Lower lobe of right lung (tissue), 2 donors: Measurements from ENCODE around the gene HSD11B1L. TPM values are rescaled to one million over a fixed set of nuclear protein-coding genes. Genes with fewer than 3 reads are reported as not detected.

Experiments
- ATAC-seq, 2 donors: fragments of 200-7000 bp; cut with Tn5 transposase; one replicate each; pipeline ENCODE4 v1.9.1; 2020 to 2022; ENCODE audit warnings: mild to moderate bottlenecking in 2 of 2, moderate library complexity in 2 of 2
- DNase-seq: peaks from one replicate; pipeline ENCODE4 v3.0.0-alpha.2; 2020
- H3K27ac ChIP-seq: fragments of 200-600 bp; one replicate; pipeline ENCODE4 v1.8.0; 2022
- H3K27me3 ChIP-seq: fragments of 200-600 bp; one replicate; pipeline ENCODE4 v1.8.0; 2022; ENCODE audit warnings: low read depth
- H3K36me3 ChIP-seq: fragments of 200-600 bp; one replicate; pipeline ENCODE4 v1.8.0; 2022; ENCODE audit warnings: mild to moderate bottlenecking
- H3K4me1 ChIP-seq: fragments of 200-600 bp; one replicate; pipeline ENCODE4 v1.8.0; 2022
- H3K4me3 ChIP-seq: fragments of 200-600 bp; one replicate; pipeline ENCODE4 v1.8.0; 2022; ENCODE audit warnings: mild to moderate bottlenecking
- H3K9me3 ChIP-seq: fragments of 200-600 bp; one replicate; pipeline ENCODE4 v1.8.0; 2022
- intact Hi-C: fragments of 100-400 bp; cut with DNase I; formaldehyde crosslinking; loops from one replicate; pipeline ENCODE4 v1.11.0; 2022
- total RNA-seq: library from RNA; stranded (reverse); fragmentation: NEBNext Ultra II Directional; extraction: Animal tissue kit (Norgen Biotek cat#: 25700); gene quantifications from one replicate; pipeline ENCODE4 v1.2.1, GENCODE V29; 2021
- TF ChIP-seq, protein P1 (sequence below): fragments of 200-600 bp; IDR thresholded peaks from one replicate; pipeline ENCODE4 v1.8.0; 2022; ENCODE audit warnings: antibody characterized with exemption, mild to moderate bottlenecking
- donor health status: DM: no; HTN: yes; CAD: no; lungs with severe emphysema.

The HSD11B1L gene
- total RNA-seq, 1 donor from 2014 or later = 8.6 TPM

DNA sequence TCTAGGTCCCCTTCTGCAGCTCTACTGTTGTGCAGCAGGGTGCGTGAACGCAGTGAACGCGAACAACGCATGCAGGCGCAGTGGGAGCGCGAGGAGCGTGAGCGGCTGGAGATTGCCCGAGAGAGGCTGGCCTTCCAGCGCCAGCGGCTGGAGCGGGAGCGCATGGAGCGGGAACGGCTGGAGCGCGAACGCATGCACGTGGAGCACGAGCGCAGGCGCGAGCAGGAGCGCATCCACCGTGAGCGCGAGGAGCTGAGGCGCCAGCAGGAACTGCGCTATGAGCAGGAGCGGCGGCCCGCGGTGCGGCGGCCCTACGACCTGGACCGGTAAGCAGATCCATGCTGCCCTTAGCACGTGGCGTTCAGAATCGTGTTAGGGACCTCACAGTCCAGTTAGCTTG is 19.3 kb upstream of the HSD11B1L start:
- Histone ChIP-seq H3K9me3 (no peaks in the 10 kb centered on the region), H3K36me3 (peaks cover 100% of the 10 kb centered on the region), H3K4me1 (no peaks in the 10 kb centered on the region), H3K27ac (no peak overlapping the region), H3K27me3 (no peaks in the 10 kb centered on the region), H3K4me3 (no peak overlapping the region)
- peak in 1 of 2 donors; percentile 11 for ATAC-seq
- TF ChIP-seq, protein P1, sequence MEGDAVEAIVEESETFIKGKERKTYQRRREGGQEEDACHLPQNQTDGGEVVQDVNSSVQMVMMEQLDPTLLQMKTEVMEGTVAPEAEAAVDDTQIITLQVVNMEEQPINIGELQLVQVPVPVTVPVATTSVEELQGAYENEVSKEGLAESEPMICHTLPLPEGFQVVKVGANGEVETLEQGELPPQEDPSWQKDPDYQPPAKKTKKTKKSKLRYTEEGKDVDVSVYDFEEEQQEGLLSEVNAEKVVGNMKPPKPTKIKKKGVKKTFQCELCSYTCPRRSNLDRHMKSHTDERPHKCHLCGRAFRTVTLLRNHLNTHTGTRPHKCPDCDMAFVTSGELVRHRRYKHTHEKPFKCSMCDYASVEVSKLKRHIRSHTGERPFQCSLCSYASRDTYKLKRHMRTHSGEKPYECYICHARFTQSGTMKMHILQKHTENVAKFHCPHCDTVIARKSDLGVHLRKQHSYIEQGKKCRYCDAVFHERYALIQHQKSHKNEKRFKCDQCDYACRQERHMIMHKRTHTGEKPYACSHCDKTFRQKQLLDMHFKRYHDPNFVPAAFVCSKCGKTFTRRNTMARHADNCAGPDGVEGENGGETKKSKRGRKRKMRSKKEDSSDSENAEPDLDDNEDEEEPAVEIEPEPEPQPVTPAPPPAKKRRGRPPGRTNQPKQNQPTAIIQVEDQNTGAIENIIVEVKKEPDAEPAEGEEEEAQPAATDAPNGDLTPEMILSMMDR = no peak
- peak; percentile 26 for DNase-seq
- intact Hi-C loops = no loop called here

DNA sequence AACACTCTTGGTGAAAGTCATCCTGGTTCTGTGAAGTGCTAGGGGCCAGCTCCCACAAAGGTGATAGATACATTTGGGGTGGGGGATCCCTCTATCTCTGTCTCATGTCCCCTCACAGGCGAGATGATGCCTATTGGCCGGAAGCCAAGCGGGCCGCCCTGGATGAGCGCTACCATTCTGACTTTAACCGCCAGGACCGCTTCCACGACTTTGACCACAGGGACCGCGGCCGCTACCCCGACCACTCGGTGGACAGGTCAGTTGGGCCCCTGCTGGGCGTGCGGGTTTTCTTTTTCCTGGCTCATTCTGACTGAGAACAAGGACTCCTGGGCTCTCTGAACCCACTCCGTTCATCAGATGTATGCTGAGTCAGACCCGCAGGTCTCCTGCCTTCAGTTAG is 16.9 kb upstream of the HSD11B1L start:
- ATAC-seq (no peak), DNase-seq (peak; percentile 35)
- Histone ChIP-seq H3K27me3 (no peaks in the 10 kb centered on the region), H3K36me3 (peaks cover 100% of the 10 kb centered on the region), H3K4me1 (no peaks in the 10 kb centered on the region), H3K4me3 (no peak overlapping the region), H3K27ac (no peak overlapping the region), H3K9me3 (no peaks in the 10 kb centered on the region)
- TF ChIP-seq, protein P1 = no peak
- intact Hi-C loops = no loop called here

DNA sequence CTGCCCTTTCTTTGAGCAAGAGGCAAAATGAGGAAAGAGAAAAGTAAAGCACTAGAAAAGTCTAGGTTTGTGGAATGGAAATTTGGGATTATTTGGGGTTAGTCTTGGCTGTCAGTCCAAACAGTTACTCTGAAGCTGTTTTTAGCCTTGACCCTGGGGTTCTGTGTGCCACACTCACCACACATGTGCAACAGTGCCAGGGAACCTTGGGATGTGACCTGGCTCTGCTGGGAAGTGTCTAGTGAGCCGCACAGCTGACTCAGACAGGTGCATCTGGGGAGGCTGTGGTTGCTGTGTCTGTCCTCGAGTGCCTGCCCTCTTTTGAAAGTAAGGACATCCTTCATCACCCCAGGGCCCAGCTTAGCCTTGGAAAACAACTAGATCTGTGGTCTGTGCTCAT is 16.3 kb upstream of the HSD11B1L start:
- no peaks in the 10 kb centered on the region for H3K4me1 ChIP-seq
- no peaks in the 10 kb centered on the region for H3K9me3 ChIP-seq
- H3K4me3 ChIP-seq = no peak overlapping the region
- DNase-seq (peak; percentile 2), ATAC-seq (no peak)
- peaks cover 100% of the 10 kb centered on the region for H3K36me3 ChIP-seq
- intact Hi-C loops = no loop called here
- no peaks in the 10 kb centered on the region for H3K27me3 ChIP-seq
- TF ChIP-seq, protein P1 = no peak
- H3K27ac ChIP-seq = no peak overlapping the region

DNA sequence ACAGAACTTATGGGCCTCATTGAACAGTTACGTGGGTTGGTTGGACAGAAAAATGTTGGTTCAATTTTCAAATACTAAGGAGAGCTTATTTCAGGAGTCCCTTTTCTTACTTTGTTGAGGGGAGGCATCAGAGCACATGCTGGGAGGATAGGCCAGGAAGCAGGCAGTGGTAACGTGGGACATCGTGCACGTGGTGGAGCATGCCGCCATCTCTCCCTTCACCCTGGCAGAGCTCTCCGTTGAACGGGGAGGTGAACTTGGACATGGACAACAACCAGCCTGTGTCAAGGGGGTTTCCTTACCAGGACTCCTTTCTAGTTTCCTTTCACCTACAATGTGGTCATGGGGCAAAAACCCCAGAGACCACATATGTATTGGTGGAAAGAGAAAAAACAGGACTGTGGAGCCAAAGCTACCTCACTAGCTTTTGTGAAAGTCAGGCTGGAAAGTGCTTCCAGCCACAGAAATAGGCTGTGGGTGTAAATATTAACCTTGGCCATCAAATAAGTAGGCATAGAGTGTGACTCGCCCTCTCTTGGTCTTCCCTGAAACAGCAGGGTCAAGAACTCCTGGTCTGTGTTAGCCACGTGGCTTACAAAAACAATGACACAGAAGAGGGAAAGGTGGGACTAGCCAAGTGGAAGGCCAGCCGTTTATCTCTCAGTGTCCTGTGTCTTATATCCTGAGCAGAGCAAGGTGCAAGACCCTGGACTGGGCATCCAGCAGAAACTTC is 14.9 kb upstream of the HSD11B1L start:
- no peak for ATAC-seq

DNA sequence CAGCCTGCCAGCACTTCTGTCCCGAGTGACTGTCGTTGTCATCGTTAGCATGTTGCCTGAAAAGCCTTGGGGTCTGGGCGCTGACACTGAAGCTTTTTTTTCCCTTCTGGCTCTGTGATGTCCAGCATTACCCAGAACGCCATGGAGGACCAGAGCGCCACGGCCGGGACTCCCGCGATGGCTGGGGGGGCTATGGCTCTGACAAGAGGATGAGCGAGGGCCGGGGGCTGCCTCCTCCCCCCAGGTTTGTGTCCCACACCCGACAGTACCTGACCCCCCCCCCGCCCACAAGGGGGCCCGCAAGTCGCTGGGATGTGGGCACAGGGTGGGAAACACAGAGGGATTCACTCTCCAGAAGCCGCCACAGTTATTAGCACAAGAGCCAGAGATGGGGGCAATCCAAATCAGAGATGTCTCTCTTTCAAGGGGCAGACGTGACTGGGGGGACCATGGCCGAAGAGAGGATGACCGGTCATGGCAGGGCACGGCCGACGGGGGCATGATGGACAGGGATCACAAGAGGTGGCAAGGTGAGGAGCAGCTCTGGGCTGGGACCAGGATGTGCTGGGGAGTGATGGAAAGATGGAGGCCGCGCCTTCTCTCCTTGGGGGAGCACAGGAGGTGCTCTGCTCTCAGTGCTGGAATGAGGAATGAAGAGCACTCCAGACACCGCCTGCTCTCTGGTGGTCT is 13.8 kb upstream of the HSD11B1L start:
- H3K36me3 ChIP-seq = peaks cover 91% of the 10 kb centered on the region
- no peak overlapping the region for H3K27ac ChIP-seq
- ATAC-seq (peak in 1 of 2 donors; percentile 18), DNase-seq (peak; percentile 42)
- H3K9me3 ChIP-seq = no peaks in the 10 kb centered on the region
- intact Hi-C loops = no loop called here
- no peaks in the 10 kb centered on the region for H3K4me1 ChIP-seq
- TF ChIP-seq, protein P1 = no peak
- H3K27me3 ChIP-seq = no peaks in the 10 kb centered on the region
- no peak overlapping the region for H3K4me3 ChIP-seq

More for the DNA sequence above, 14.9 kb upstream of the HSD11B1L start:
- intact Hi-C loops = no loop called here
- Histone ChIP-seq H3K27me3 (no peaks in the 10 kb centered on the region), H3K4me3 (no peak overlapping the region), H3K36me3 (peaks cover 92% of the 10 kb centered on the region), H3K4me1 (no peaks in the 10 kb centered on the region), H3K9me3 (no peaks in the 10 kb centered on the region), H3K27ac (no peak overlapping the region)
- TF ChIP-seq, protein P1 = no peak
- peak; percentile 7 for DNase-seq
